Measurements from ENCODE around the gene KMO. TPM values are rescaled to one million over a fixed set of nuclear protein-coding genes. Genes with fewer than 3 reads are reported as not detected.

Gene KMO
- total RNA-seq (10 to 100 TPM in 1 of 2 donors, 1 to 10 TPM in 1; 5.9 to 10.7 TPM), polyA plus RNA-seq (ENCODE audit: insufficient read length in 6 of 6) (under 1 TPM; 0.17 to 0.54 (median 0.38) TPM)
- long read RNA-seq, donor 1, partial matches to known transcripts, result 0 of 55 reads
- long read RNA-seq, donor 1, other reads (novel, unspliced or antisense), result 54 of 55 reads
- long read RNA-seq, donor 2, partial matches to known transcripts, result 15 of 60 reads
- long read RNA-seq, donor 2, other reads (novel, unspliced or antisense), result 45 of 60 reads
- long read RNA-seq, donor 3, result 0 reads
- long read RNA-seq, donor 4, full-length matches to known transcripts, result 2 of 3 reads
- long read RNA-seq, donor 4, partial matches to known transcripts, result 0 of 3 reads
- long read RNA-seq, donor 4, other reads (novel, unspliced or antisense), result 1 of 3 reads
- long read RNA-seq, donor 5, partial matches to known transcripts, result 8 of 21 reads
- long read RNA-seq, donor 5, other reads (novel, unspliced or antisense), result 13 of 21 reads
- long read RNA-seq, donor 6, result 0 reads
- long read RNA-seq, donor 7, partial matches to known transcripts, result 0 of 29 reads
- long read RNA-seq, donor 7, other reads (novel, unspliced or antisense), result 29 of 29 reads
- long read RNA-seq, donor 8, partial matches to known transcripts, result 0 of 40 reads
- long read RNA-seq, donor 8, other reads (novel, unspliced or antisense), result 40 of 40 reads
- long read RNA-seq, donor 9, result 0 reads
- long read RNA-seq, donor 10, full-length matches to known transcripts, result 1 of 3 reads
- long read RNA-seq, donor 10, partial matches to known transcripts, result 1 of 3 reads
- long read RNA-seq, donor 10, other reads (novel, unspliced or antisense), result 1 of 3 reads
- long read RNA-seq, donor 11, result 0 reads
- long read RNA-seq, donor 12, partial matches to known transcripts, result 0 of 36 reads
- long read RNA-seq, donor 12, other reads (novel, unspliced or antisense), result 36 of 36 reads

DNA sequence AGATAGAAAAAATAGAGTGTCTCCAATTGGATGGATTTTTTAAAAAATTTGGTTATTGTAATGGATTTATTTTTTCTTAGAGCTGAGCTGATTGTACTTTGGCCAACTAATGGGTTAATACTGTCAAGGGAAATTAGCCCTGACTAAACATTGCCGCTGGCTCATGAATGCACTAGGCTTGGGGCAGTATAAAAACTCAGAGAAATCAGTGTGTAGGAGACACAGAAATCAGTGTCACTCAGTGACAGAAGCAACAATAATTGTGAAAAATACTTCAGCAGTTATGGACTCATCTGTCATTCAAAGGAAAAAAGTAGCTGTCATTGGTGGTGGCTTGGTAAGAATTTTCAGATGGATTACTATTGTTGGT, at the start of gene KMO:
KMO (plus strand) TSS at position 217 of the 370 bp plus-strand sequence; CDS start at position 284, 67 bp downstream.
- no peaks in the 10 kb centered on the region for H3K9me3 ChIP-seq
- H3K4me1 ChIP-seq, result peaks cover 0 to 8% of the 10 kb centered on the region in 2 donors
- peak within 1 kb of the TSS; percentile 67 to 83 for H3K27ac ChIP-seq
- no peaks in the 10 kb centered on the region for H3K27me3 ChIP-seq
- peak within 1 kb of the TSS; percentile 38 to 47 for H3K4me3 ChIP-seq
- ATAC-seq, result peak; percentile 62
- peak in 1 of 4 donors; percentile 13 for DNase-seq
- no peak for TF ChIP-seq CTCF (IDR thresholded peaks at IDR 0.05)
- no peaks in the 10 kb centered on the region for H3K36me3 ChIP-seq
- intact Hi-C loops (cut with DNase I), result loop anchor here in 1 of 2 donors (10.0 kb wide), 2 partner anchors 93 to 293 kb away; no protein-coding TSS in a partner anchor

- H3K9me3 ChIP-seq, result no peaks in the 10 kb centered on the region
- no peaks in the 10 kb centered on the region for H3K4me1 ChIP-seq
- intact Hi-C loops (cut with DNase I), result no loop called here
- H3K36me3 ChIP-seq, result no peaks in the 10 kb centered on the region
- no peak overlapping the region for H3K27ac ChIP-seq
- DNase-seq, result no peak
- H3K4me3 ChIP-seq, result no peak overlapping the region
- ATAC-seq, result no peak
- no peak for TF ChIP-seq CTCF (IDR thresholded peaks at IDR 0.05)
- no peaks in the 10 kb centered on the region for H3K27me3 ChIP-seq
Observed at GRCh38 chr1:241482761-241483250, 49.4 kb upstream of the KMO start.

DNA sequence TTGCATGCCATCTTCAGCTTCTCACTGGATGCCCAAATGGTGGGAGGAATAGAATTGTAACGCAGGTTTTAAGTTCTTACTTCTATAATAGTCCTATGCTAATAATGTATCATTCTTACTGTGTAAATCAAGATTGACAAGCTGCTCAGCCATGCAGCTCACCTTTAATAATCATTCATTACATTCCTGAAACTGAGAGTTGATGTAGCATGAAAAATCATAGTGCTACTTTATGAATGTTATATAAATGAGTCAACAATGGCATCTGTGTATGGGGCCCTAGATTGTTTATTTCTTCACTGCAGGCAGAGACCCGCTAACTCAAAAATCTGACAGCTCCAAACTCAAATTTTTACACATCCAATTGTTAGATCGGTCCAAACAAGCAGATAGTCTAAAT, 47.0 kb upstream of the KMO start:
- Histone ChIP-seq H3K27ac (no peak overlapping the region), H3K4me3 (no peak overlapping the region), H3K4me1 (no peaks in the 10 kb centered on the region), H3K9me3 (no peaks in the 10 kb centered on the region), H3K27me3 (no peaks in the 10 kb centered on the region), H3K36me3 (no peaks in the 10 kb centered on the region)
- DNase-seq, result no peak
- intact Hi-C loops (cut with DNase I), result no loop called here
- TF ChIP-seq CTCF (IDR thresholded peaks at IDR 0.05), result no peak
- ATAC-seq, result no peak

DNA sequence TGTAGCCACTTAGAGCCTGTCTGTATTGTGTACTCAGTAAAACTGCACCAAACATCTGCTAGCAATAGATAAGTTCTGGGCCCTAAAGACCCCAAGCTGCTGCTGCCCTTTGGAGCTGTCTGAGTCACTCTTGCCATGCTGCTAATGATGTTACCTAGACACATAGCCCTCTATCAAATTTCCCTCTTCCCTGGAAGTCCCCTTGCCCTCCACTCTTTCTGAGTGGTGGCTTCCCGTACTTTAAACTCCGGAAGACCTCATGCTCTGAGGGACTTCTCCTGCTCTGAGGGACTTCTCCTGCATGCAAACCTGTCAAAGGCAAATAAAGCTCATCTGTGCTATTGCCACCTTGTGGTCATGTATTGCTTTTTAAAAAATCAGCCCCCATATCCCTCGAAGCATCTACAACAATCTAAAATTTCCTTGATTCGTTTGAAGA, 46.6 kb upstream of the KMO start:
- intact Hi-C loops (cut with DNase I), result no loop called here
- H3K4me1 ChIP-seq, result no peaks in the 10 kb centered on the region
- no peak for DNase-seq
- no peak overlapping the region for H3K4me3 ChIP-seq
- no peaks in the 10 kb centered on the region for H3K9me3 ChIP-seq
- H3K36me3 ChIP-seq, result no peaks in the 10 kb centered on the region
- ATAC-seq, result no peak
- no peak overlapping the region for H3K27ac ChIP-seq
- H3K27me3 ChIP-seq, result no peaks in the 10 kb centered on the region
- TF ChIP-seq CTCF (IDR thresholded peaks at IDR 0.05), result peak in 1 of 2 donors; percentile 7

Measured in left lung (tissue), 14 donors.